ENCODE data around the gene ASAP2. TPM values are rescaled to one million over a fixed set of nuclear protein-coding genes. Genes with fewer than 3 reads are reported as not detected.

The ASAP2 gene
- polyA plus RNA-seq, 2 donors = 4.0 to 5.3 TPM

GRCh38 chr2:9184361-9184760 lies 22.3 kb upstream of the ASAP2 start:
- Histone ChIP-seq H3K27me3 (ENCODE audit: control insufficient read depth in 1 of 2, insufficient read depth in 2 of 2, low read length in 2 of 2) (no peaks in the 10 kb centered on the region), H3K4me3 (ENCODE audit: low read depth in 1 of 2, low read length in 2 of 2) (no peak overlapping the region), H3K36me3 (ENCODE audit: control insufficient read depth in 2 of 2, insufficient read depth in 2 of 2, low read length in 1 of 2) (no peaks in the 10 kb centered on the region), H3K9me3 (ENCODE audit: control insufficient read depth in 2 of 2, insufficient read depth in 1 of 2, low read depth in 1 of 2, low read length in 1 of 2) (no peaks in the 10 kb centered on the region), H3K27ac (ENCODE audit: low read depth in 2 of 2, low read length in 1 of 2) (no peak overlapping the region), H3K4me1 (ENCODE audit: control insufficient read depth in 2 of 2, insufficient read depth in 2 of 2, low read length in 1 of 2) (no peaks in the 10 kb centered on the region)
- 94 to 95% methylated on average over 9 of the region's 9 CpGs for WGBS, 2 donors

- H3K9me3 ChIP-seq (ENCODE audit: control insufficient read depth in 2 of 2, insufficient read depth in 1 of 2, low read depth in 1 of 2, low read length in 1 of 2) = no peaks in the 10 kb centered on the region
- no peak overlapping the region for H3K27ac ChIP-seq (ENCODE audit: low read depth in 2 of 2, low read length in 1 of 2)
- H3K36me3 ChIP-seq (ENCODE audit: control insufficient read depth in 2 of 2, insufficient read depth in 2 of 2, low read length in 1 of 2) = no peaks in the 10 kb centered on the region
- no peaks in the 10 kb centered on the region for H3K27me3 ChIP-seq (ENCODE audit: control insufficient read depth in 1 of 2, insufficient read depth in 2 of 2, low read length in 2 of 2)
- H3K4me3 ChIP-seq (ENCODE audit: low read depth in 1 of 2, low read length in 2 of 2) = no peak overlapping the region
- no peaks in the 10 kb centered on the region for H3K4me1 ChIP-seq (ENCODE audit: control insufficient read depth in 2 of 2, insufficient read depth in 2 of 2, low read length in 1 of 2)
- WGBS, 2 donors = 59 to 68% methylated on average over 2 of the region's 2 CpGs
Measured at GRCh38 chr2:9187620-9188214, 18.9 kb upstream of the ASAP2 start.

DNA sequence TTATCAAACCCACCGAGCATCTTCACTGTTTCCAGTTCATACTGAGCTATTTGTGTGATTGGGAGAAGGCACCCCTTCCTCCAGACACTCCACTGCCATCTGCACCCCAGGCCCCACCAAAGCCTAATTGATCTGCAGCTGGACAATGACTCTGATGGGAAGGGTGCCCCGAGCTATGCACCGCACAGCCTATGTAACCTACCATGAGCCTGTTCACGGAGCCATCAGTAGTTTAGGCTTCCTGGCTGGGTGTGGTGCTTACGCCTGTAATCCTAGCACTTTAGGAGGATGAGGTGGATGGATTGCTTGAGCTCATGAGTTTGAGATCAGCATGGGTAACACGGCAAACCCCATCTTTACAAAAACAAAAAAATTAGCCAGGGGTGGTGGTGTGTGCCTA lies 17.8 kb upstream of the ASAP2 start:
- 88 to 92% methylated on average over 6 of the region's 6 CpGs for WGBS, 2 donors
- H3K9me3 ChIP-seq (ENCODE audit: control insufficient read depth in 2 of 2, insufficient read depth in 1 of 2, low read depth in 1 of 2, low read length in 1 of 2) = no peaks in the 10 kb centered on the region
- H3K4me3 ChIP-seq (ENCODE audit: low read depth in 1 of 2, low read length in 2 of 2) = no peak overlapping the region
- no peaks in the 10 kb centered on the region for H3K4me1 ChIP-seq (ENCODE audit: control insufficient read depth in 2 of 2, insufficient read depth in 2 of 2, low read length in 1 of 2)
- H3K36me3 ChIP-seq (ENCODE audit: control insufficient read depth in 2 of 2, insufficient read depth in 2 of 2, low read length in 1 of 2) = no peaks in the 10 kb centered on the region
- no peaks in the 10 kb centered on the region for H3K27me3 ChIP-seq (ENCODE audit: control insufficient read depth in 1 of 2, insufficient read depth in 2 of 2, low read length in 2 of 2)
- no peak overlapping the region for H3K27ac ChIP-seq (ENCODE audit: low read depth in 2 of 2, low read length in 1 of 2)

DNA sequence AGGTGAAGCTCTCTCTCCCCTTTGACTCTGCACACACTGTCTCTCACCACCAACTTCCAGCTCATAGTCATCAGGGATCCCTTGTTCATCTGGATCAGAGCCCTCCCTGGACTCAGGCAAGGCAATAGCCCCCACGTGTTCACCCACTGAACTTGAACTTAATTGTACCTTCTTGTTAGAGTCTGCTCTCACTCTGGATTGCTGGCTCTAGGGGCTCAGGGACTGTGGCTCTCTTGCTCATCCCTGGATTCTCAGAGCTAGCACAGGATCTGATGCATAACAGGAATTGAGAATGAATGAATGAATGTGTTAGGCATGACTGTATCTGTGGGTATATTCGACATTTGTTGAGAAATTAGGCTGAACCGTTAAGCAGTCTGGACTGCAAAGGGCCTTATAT lies 16.7 kb upstream of the ASAP2 start:
- no peaks in the 10 kb centered on the region for H3K4me1 ChIP-seq (ENCODE audit: control insufficient read depth in 2 of 2, insufficient read depth in 2 of 2, low read length in 1 of 2)
- H3K27me3 ChIP-seq (ENCODE audit: control insufficient read depth in 1 of 2, insufficient read depth in 2 of 2, low read length in 2 of 2) = no peaks in the 10 kb centered on the region
- no peak overlapping the region for H3K4me3 ChIP-seq (ENCODE audit: low read depth in 1 of 2, low read length in 2 of 2)
- no peak overlapping the region for H3K27ac ChIP-seq (ENCODE audit: low read depth in 2 of 2, low read length in 1 of 2)
- 84% methylated on average over 3 of the region's 3 CpGs for WGBS, 2 donors
- no peaks in the 10 kb centered on the region for H3K36me3 ChIP-seq (ENCODE audit: control insufficient read depth in 2 of 2, insufficient read depth in 2 of 2, low read length in 1 of 2)
- H3K9me3 ChIP-seq (ENCODE audit: control insufficient read depth in 2 of 2, insufficient read depth in 1 of 2, low read depth in 1 of 2, low read length in 1 of 2) = no peaks in the 10 kb centered on the region

DNA sequence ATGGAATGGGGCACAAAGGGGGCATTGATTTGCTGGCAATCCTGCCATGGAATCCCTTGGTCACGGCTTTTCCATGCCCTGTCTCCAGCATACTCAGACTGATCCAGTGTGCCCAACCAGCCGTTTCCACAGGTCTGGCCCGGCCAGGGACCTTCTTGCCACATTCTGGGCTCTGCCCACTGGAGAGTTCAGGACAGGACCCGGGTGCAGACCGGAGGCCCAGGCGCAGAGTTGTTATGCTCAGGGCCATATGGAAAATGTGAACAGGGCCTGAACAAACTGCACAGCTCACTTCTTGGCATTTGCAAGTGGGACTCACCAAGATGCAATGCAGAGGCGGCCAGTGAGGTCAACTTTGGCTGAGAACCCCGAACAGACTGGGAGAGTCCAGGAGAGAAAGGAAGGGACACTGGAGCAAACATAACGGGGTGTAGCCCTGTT lies 15.6 kb upstream of the ASAP2 start:
- H3K27ac ChIP-seq (ENCODE audit: low read depth in 2 of 2, low read length in 1 of 2) = no peak overlapping the region
- no peaks in the 10 kb centered on the region for H3K4me1 ChIP-seq (ENCODE audit: control insufficient read depth in 2 of 2, insufficient read depth in 2 of 2, low read length in 1 of 2)
- H3K4me3 ChIP-seq (ENCODE audit: low read depth in 1 of 2, low read length in 2 of 2) = no peak overlapping the region
- 40 to 52% methylated on average over 9 of the region's 9 CpGs for WGBS, 2 donors
- H3K36me3 ChIP-seq (ENCODE audit: control insufficient read depth in 2 of 2, insufficient read depth in 2 of 2, low read length in 1 of 2) = no peaks in the 10 kb centered on the region
- no peaks in the 10 kb centered on the region for H3K9me3 ChIP-seq (ENCODE audit: control insufficient read depth in 2 of 2, insufficient read depth in 1 of 2, low read depth in 1 of 2, low read length in 1 of 2)
- H3K27me3 ChIP-seq (ENCODE audit: control insufficient read depth in 1 of 2, insufficient read depth in 2 of 2, low read length in 2 of 2) = no peaks in the 10 kb centered on the region

DNA sequence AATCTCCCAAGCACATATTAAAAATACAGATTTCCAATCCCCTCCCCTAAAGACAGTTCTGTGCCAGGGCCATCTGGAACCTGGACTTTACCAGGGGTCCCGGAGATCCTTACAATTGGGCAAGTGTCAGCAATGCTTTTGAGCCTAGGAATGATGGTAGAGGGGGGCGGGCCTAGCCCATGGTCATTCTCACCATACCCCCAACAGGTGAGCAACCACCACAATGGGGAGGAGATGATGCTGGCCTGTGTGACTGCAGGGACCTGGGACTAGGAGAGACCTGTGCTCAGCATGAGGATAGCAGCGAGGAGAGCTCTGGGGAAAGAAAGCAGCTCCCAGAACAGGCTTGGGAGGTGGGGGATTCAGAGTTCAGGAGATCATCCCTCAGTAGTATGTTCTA lies 13.9 kb upstream of the ASAP2 start:
- H3K27ac ChIP-seq (ENCODE audit: low read depth in 2 of 2, low read length in 1 of 2) = no peak overlapping the region
- 96 to 97% methylated on average over 3 of the region's 3 CpGs for WGBS, 2 donors
- H3K9me3 ChIP-seq (ENCODE audit: control insufficient read depth in 2 of 2, insufficient read depth in 1 of 2, low read depth in 1 of 2, low read length in 1 of 2) = no peaks in the 10 kb centered on the region
- H3K27me3 ChIP-seq (ENCODE audit: control insufficient read depth in 1 of 2, insufficient read depth in 2 of 2, low read length in 2 of 2) = no peaks in the 10 kb centered on the region
- peaks cover 0 to 2% of the 10 kb centered on the region in 2 donors for H3K4me1 ChIP-seq (ENCODE audit: control insufficient read depth in 2 of 2, insufficient read depth in 2 of 2, low read length in 1 of 2)
- no peak overlapping the region for H3K4me3 ChIP-seq (ENCODE audit: low read depth in 1 of 2, low read length in 2 of 2)
- no peaks in the 10 kb centered on the region for H3K36me3 ChIP-seq (ENCODE audit: control insufficient read depth in 2 of 2, insufficient read depth in 2 of 2, low read length in 1 of 2)

- Histone ChIP-seq H3K27ac (ENCODE audit: low read depth in 2 of 2, low read length in 1 of 2) (no peak overlapping the region), H3K4me3 (ENCODE audit: low read depth in 1 of 2, low read length in 2 of 2) (no peak overlapping the region), H3K9me3 (ENCODE audit: control insufficient read depth in 2 of 2, insufficient read depth in 1 of 2, low read depth in 1 of 2, low read length in 1 of 2) (no peaks in the 10 kb centered on the region), H3K4me1 (ENCODE audit: control insufficient read depth in 2 of 2, insufficient read depth in 2 of 2, low read length in 1 of 2) (peaks cover 0 to 2% of the 10 kb centered on the region in 2 donors), H3K36me3 (ENCODE audit: control insufficient read depth in 2 of 2, insufficient read depth in 2 of 2, low read length in 1 of 2) (no peaks in the 10 kb centered on the region), H3K27me3 (ENCODE audit: control insufficient read depth in 1 of 2, insufficient read depth in 2 of 2, low read length in 2 of 2) (no peaks in the 10 kb centered on the region)
Measured at GRCh38 chr2:9194352-9194751, 12.3 kb upstream of the ASAP2 start.

- Histone ChIP-seq H3K27me3 (ENCODE audit: control insufficient read depth in 1 of 2, insufficient read depth in 2 of 2, low read length in 2 of 2) (no peaks in the 10 kb centered on the region), H3K4me1 (ENCODE audit: control insufficient read depth in 2 of 2, insufficient read depth in 2 of 2, low read length in 1 of 2) (peaks cover 0 to 2% of the 10 kb centered on the region in 2 donors), H3K9me3 (ENCODE audit: control insufficient read depth in 2 of 2, insufficient read depth in 1 of 2, low read depth in 1 of 2, low read length in 1 of 2) (no peaks in the 10 kb centered on the region), H3K4me3 (ENCODE audit: low read depth in 1 of 2, low read length in 2 of 2) (no peak overlapping the region), H3K36me3 (ENCODE audit: control insufficient read depth in 2 of 2, insufficient read depth in 2 of 2, low read length in 1 of 2) (no peaks in the 10 kb centered on the region), H3K27ac (ENCODE audit: low read depth in 2 of 2, low read length in 1 of 2) (no peak overlapping the region)
- 80% methylated on average over 3 of the region's 3 CpGs for WGBS, 2 donors
Measured at GRCh38 chr2:9196637-9197036, 10.0 kb upstream of the ASAP2 start.

DNA sequence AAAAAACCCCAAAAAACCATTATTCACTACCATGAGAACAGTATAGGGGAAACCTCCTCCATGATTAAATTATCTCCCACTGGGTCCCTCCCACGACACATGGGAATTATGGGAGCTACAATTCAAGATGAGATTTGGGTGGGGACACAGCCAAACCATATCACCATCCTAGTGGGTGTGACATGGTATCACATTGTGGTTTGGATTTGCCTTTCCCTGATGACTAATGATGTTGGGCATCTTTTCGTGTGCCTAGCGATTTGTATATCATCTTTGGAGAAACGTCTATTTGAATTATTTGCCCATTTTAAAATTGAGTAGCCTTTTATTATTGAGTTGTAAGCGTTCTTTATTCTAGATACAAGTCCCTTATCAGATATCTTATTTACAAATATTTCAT lies 8.7 kb upstream of the ASAP2 start:
- no peak overlapping the region for H3K4me3 ChIP-seq (ENCODE audit: low read depth in 1 of 2, low read length in 2 of 2)
- 74 to 78% methylated on average over 5 of the region's 5 CpGs for WGBS, 2 donors
- H3K27me3 ChIP-seq (ENCODE audit: control insufficient read depth in 1 of 2, insufficient read depth in 2 of 2, low read length in 2 of 2) = no peaks in the 10 kb centered on the region
- H3K9me3 ChIP-seq (ENCODE audit: control insufficient read depth in 2 of 2, insufficient read depth in 1 of 2, low read depth in 1 of 2, low read length in 1 of 2) = no peaks in the 10 kb centered on the region
- no peaks in the 10 kb centered on the region for H3K36me3 ChIP-seq (ENCODE audit: control insufficient read depth in 2 of 2, insufficient read depth in 2 of 2, low read length in 1 of 2)
- H3K27ac ChIP-seq (ENCODE audit: low read depth in 2 of 2, low read length in 1 of 2) = no peak overlapping the region
- H3K4me1 ChIP-seq (ENCODE audit: control insufficient read depth in 2 of 2, insufficient read depth in 2 of 2, low read length in 1 of 2) = peaks cover 0 to 2% of the 10 kb centered on the region in 2 donors
